HepG2 (cell line): ENCODE data around the gene ZSWIM5. TPM values are rescaled to one million over a fixed set of nuclear protein-coding genes. Genes with fewer than 3 reads are reported as not detected.

Experiments used
- BRD4 ChIP-seq: sonication (generic); formaldehyde crosslinking; IDR thresholded peaks from 2 replicates; pipeline ENCODE4 v1.4.0; 2020; ENCODE audit warnings: missing genetic modification reagents
- GATAD2A ChIP-seq: IDR thresholded peaks from 2 replicates; pipeline ENCODE4 v1.6.1; 2016
- HMGA1 ChIP-seq: sonication (generic); formaldehyde crosslinking; conservative IDR thresholded peaks from 2 replicates; pipeline ENCODE4 v1.4.0; 2020; ENCODE audit warnings: missing genetic modification reagents
- HNRNPK ChIP-seq: fragments of 200-400 bp; formaldehyde crosslinking; IDR thresholded peaks from 2 replicates; pipeline ENCODE4 v1.6.1; 2018; ENCODE audit warnings: low read length, low read depth, moderate library complexity, mild to moderate bottlenecking; ENCODE audit not compliant: poor library complexity, severe bottlenecking
- IRX3 ChIP-seq: sonication (generic); formaldehyde crosslinking; IDR thresholded peaks from 2 replicates; pipeline ENCODE4 v1.8.1; 2023; ENCODE audit warnings: mild to moderate bottlenecking, low read depth, missing genetic modification reagents, borderline replicate concordance
- LBX2 ChIP-seq: sonication (generic); formaldehyde crosslinking; IDR thresholded peaks from 2 replicates; pipeline ENCODE4 v1.5.0; 2020; ENCODE audit warnings: missing genetic modification reagents, mild to moderate bottlenecking, borderline replicate concordance
- MNT ChIP-seq: fragments of 450-650 bp; IDR thresholded peaks from 2 replicates; pipeline ENCODE4 v1.6.1; 2016
- MTA3 ChIP-seq: sonication (generic); formaldehyde crosslinking; IDR thresholded peaks from 2 replicates; pipeline ENCODE4 v1.4.0; 2020; ENCODE audit warnings: missing genetic modification reagents
- NFKBIZ ChIP-seq: IDR thresholded peaks from 2 replicates; pipeline ENCODE4 v1.6.1; 2018; ENCODE audit warnings: missing genetic modification reagents, missing compliant biosample characterization
- PITX1 ChIP-seq: sonication (generic); formaldehyde crosslinking; IDR thresholded peaks from 2 replicates; pipeline ENCODE4 v1.5.1; 2020; ENCODE audit warnings: mild to moderate bottlenecking, missing genetic modification reagents
- POLR2AphosphoS2 ChIP-seq: IDR thresholded peaks from 2 replicates; pipeline ENCODE4 v1.6.1; 2011; ENCODE audit warnings: low read depth, low read length, improper control_type of control experiment
- PPARG ChIP-seq: conservative IDR thresholded peaks from 2 replicates; pipeline ENCODE4 v1.6.1; 2016; ENCODE audit warnings: missing biosample characterization, missing genetic modification reagents
- RBM22 ChIP-seq: fragments of 200-400 bp; formaldehyde crosslinking; optimal IDR thresholded peaks from 2 replicates; pipeline ENCODE3; 2017; ENCODE audit warnings: mild to moderate bottlenecking, low read length, moderate library complexity
- SKIL ChIP-seq: sonication (generic); formaldehyde crosslinking; IDR thresholded peaks from 2 replicates; pipeline ENCODE4 v1.8.0; 2022; ENCODE audit warnings: missing genetic modification reagents, mild to moderate bottlenecking, moderate library complexity, borderline replicate concordance
- XRCC5 ChIP-seq: fragments of 200-400 bp; formaldehyde crosslinking; optimal IDR thresholded peaks from 2 replicates; pipeline ENCODE3; 2017; ENCODE audit warnings: mild to moderate bottlenecking, low read length
- ZBTB42 ChIP-seq: sonication (generic); formaldehyde crosslinking; IDR thresholded peaks from 2 replicates; pipeline ENCODE4 v1.5.0; 2020; ENCODE audit warnings: mild to moderate bottlenecking, missing genetic modification reagents
- ZFP90 ChIP-seq: sonication (generic); formaldehyde crosslinking; IDR thresholded peaks from 2 replicates; pipeline ENCODE4 v1.8.0; 2022; ENCODE audit warnings: missing genetic modification reagents, mild to moderate bottlenecking, inconsistent platforms, borderline replicate concordance
- ZNF256 ChIP-seq: sonication (generic); formaldehyde crosslinking; conservative IDR thresholded peaks from 2 replicates; pipeline ENCODE4 v1.4.0; 2020; ENCODE audit warnings: missing genetic modification reagents
- ZNF543 ChIP-seq: sonication (generic); formaldehyde crosslinking; IDR thresholded peaks from 2 replicates; pipeline ENCODE4 v1.4.0; 2020; ENCODE audit warnings: mild to moderate bottlenecking, missing genetic modification reagents
- ZNF564 ChIP-seq: sonication (generic); formaldehyde crosslinking; IDR thresholded peaks from 2 replicates; pipeline ENCODE4 v1.8.1; 2023; ENCODE audit warnings: mild to moderate bottlenecking, missing genetic modification reagents
- ZNF768 ChIP-seq: sonication (generic); formaldehyde crosslinking; IDR thresholded peaks from 2 replicates; pipeline ENCODE4 v1.4.0; 2020; ENCODE audit warnings: missing genetic modification reagents
- polyA plus RNA-seq, 8 experiments: library from polyadenylated mRNA; depleted of rRNA in 3 of 8; stranded (reverse) in 7 of 8; unstranded in 1 of 8; fragments of >200 nt; fragmentation: Illumina TruSeq in 4 of 8; extraction: Trizol in 4 of 8; gene quantifications; 2 replicates each; pipeline versions ENCODE4 v1.2.1 to v1.2.3, GENCODE V29; 2011 to 2016; ENCODE audit warnings: low read depth in 4 of 8, missing spikeins in 1 of 8, mixed read lengths in 1 of 8; ENCODE audit not compliant: insufficient read depth in 1 of 8
- total RNA-seq, 5 experiments: library from RNA; depleted of rRNA; stranded (reverse); fragments of >200 nt; fragmentation: Illumina TruSeq; extraction: Trizol; gene quantifications; 2 replicates each; pipeline ENCODE4 v1.2.3, GENCODE V29; 2016; ENCODE audit warnings: low read depth in 1 of 5

Gene ZSWIM5
- total and polyA plus RNA-seq, 2 of the 13 experiments (the other 11 are each of a cell fraction or from before 2014, with no cell fraction given), result 11.0 to 20.6 TPM

- 0 out of 2 replicates have a peak, but pooled peaks have one; percentile 24 for TF ChIP-seq ZNF564
- TF ChIP-seq ZNF543 (CRISPR knock-in tag), result 0 out of 2 replicates have a peak, but pooled peaks have one; percentile 42
- peak; percentile 26; the same call in 1 of the 2 replicates for TF ChIP-seq GATAD2A (CRISPR knock-in tag)
- TF ChIP-seq IRX3 (CRISPR knock-in tag), result peak; percentile 58; the same call in 1 of the 2 replicates
- no peak for TF ChIP-seq POLR2AphosphoS2
- no peak for TF ChIP-seq LBX2 (CRISPR knock-in tag)
- TF ChIP-seq NFKBIZ (CRISPR knock-in tag), result no peak
- TF ChIP-seq XRCC5, result peak; percentile 29
- TF ChIP-seq ZBTB42, result no peak
- no peak for TF ChIP-seq PITX1
- no peak for TF ChIP-seq RBM22
- no peak for TF ChIP-seq ZNF256 (CRISPR knock-in tag)
- peak; percentile 68; the same call in 1 of the 2 replicates for TF ChIP-seq ZNF768 (CRISPR knock-in tag)
- TF ChIP-seq PPARG (CRISPR knock-in tag), result no peak
- no peak for TF ChIP-seq MTA3
- TF ChIP-seq SKIL (CRISPR knock-in tag), result peak; percentile 48; the same call in 1 of the 2 replicates
- TF ChIP-seq ZFP90, result no peak
- no peak for TF ChIP-seq HNRNPK
- peak; percentile 37; the same call in 1 of the 2 replicates for TF ChIP-seq BRD4 (CRISPR knock-in tag)
- TF ChIP-seq MNT, result no peak
- TF ChIP-seq HMGA1 (CRISPR knock-in tag), result no peak
Measured at GRCh38 chr1:45205910-45206721, at the start of gene ZSWIM5 (continued).
